GM21529 (cell line): Measurements from ENCODE around the gene MBOAT2.
"Not testable (repeated sequence)": the region's sequence is repeated elsewhere in the genome, so short reads cannot be mapped to it uniquely, and the experiment has no call there.

ENCODE experiments used
- ATAC-seq: cut with Tn5 transposase; IDR thresholded peaks from one replicate; pipeline ENCODE4 v1.9.1; 2021; ENCODE audit not compliant: unreplicated experiment

Gene MBOAT2

DNA sequence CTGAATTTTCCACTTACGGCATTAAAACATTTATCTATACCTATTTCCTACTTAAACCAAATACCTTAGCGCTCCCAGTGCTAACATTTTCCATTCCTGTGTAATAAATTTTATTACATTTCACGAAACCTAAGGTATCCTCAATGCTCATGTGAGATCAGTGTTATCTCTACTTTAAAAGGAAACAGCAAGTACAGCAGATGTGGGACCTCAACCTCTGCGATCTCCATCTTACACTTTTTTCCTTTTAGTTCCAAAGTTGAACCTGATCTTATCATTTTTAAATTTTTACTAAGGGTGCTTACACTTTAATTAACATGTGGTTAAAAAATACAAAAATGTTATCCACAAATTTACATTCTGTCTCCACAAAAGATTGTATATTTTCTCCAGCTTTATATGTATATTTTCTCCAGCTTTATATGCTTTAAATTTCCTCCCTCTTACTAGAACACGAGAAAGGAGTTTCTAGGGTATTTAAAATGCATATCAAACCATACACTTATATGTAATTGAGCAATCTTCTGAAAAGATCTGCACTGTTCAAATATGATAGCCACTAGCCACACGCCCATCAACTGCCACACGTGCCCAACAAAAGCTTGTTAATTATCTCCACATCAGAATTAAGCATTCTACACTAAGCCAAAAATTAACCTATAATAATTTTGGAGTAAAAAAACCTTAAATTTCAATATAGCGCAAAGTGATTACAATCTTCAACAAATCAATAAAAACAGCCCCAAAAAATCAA is 38.1 kb downstream of the MBOAT2 start:
- ATAC-seq, result no peak

DNA sequence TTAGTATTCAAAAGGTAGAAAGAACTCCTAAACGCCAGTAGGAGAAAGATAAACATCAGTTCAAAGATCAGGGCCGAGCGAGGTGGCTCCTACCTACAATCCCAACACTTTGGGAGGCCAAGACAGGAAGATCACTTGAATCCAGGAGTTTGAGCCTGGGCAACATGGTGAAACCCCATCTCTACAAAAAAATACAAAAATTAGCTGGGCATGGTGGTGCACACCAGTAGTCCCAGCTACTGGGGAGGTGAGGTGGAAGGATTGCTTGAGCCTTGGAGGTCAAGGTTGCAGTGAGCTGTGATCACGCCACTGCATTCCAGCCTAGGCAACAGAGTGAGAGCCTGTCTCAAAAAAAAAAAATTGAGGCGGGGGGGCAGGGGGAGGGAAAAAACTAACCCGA is 40.6 kb downstream of the MBOAT2 start:
- ATAC-seq, result no peak

DNA sequence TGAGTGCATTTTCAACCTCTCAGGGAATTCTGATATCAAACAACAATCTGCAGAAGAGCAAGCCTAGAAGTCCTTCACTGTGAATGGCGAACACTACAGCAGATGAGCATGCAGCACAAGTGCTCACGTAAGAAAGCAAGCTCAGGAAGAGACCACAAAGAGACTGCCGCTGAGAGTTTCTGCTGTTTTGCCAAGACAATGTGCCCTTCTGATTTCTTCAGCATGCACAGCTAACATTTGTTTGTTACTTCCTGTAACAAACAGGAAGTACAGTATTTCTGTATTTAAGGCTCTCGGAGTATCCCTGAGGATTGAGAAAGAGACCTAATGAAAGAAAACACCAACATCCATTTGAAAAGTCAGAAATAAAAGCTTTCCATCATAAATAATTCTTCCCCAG is 45.9 kb downstream of the MBOAT2 start:
- ATAC-seq, result no peak

DNA sequence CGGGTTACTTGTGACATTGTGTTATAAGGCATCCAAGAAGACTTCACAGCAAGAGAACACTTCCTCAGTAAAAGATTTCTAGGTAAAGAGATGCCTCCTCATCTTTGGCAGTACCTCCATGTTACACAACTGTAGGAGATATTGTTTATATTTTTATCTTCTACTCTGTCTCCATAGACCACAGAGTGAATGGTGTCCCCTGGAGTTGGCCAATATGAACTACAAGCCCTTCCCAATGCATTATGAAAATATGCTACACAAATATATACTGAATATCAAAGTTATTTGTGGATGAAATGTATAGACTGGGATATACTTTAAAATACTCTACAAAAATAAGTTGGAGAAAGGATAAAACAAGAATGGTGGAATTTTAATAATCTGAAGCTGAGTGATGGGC is 46.7 kb downstream of the MBOAT2 start:
- no peak for ATAC-seq

DNA sequence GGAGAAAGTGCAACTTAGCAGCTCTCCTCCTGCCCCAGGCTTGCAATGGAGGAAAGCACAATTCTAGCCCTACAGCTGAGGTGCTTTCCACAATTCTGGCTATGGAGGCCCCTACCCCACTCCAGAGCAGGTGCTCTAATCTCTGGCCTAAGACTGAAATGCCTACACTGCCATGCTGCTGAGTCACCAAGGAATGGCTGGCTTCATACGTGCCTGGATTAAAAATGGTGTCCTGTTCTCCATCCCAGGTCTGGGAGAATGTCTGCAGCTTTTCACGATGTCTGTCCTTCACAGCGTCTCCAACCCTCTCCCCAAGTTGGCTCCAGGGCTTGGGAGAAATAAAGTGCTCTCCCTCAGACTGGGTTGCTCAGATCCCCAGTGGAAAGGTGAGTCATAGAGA is 48.5 kb downstream of the MBOAT2 start:
- ATAC-seq, result no peak

DNA sequence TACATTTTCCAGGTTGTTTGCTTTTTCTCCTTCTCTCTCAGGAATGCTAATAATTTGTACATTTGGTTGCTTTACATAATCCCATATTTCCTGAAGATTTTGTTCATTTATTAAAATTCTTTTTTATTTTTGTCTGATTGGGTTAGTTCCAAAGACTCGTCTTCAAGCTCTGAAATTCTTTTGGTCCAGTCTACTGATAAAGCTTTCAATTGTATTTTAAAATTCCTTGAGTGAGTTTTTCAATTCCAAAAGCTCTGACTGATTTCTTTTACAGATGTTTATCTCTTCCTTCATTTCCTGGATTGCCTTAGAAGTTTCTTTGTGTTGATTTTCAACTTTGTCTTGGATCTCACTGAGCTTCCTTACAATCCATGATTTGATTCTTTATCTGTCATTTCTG is 50.0 kb downstream of the MBOAT2 start:
- ATAC-seq, result no peak

DNA sequence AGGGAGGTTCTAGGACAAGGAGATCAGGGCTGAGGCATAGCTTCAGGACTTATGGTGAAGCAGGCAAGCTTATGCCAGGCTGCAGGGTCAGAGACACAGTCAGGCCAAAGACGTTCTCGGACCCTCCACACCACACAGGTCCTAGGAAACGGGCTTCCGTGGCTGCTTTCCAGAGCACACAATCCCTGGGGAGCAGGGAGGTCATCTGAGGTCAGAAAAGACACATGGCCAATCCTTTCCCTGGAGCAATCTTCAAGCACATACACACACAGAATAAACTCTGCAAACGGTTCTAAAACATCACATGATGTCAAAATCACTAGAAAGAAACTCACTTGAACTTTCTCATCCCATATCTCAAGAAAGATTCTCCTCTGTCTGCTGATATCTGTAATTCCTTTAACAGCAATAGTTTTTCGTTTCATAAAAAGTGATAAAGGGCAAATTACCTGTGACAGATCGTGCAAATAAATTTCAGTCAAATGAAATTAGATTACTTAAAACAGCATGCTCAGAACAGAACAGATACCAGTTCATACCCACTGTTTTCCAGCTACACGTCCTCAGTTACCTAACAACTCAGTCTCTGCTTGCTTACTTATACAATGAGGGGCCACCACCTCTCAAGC is 63.9 kb downstream of the MBOAT2 start:
- no peak for ATAC-seq

DNA sequence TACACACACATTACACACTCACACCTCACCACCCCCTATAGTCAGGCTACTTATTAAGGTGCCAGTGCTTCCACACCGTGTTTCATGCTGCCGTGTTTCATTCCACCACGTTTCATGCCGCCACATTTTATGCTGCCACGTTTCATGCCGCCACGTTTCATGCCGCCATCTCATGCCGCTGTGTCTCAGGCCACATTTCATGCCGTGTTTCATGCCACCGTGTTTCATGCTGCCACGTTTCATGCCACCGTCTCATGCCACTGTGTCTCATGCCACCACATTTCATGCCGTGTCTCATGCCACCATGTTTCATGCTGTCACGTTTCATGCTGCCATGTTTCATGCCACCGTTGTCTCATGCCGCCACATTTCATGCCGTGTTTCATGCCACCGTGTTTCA is 65.1 kb downstream of the MBOAT2 start:
- no peak for ATAC-seq

DNA sequence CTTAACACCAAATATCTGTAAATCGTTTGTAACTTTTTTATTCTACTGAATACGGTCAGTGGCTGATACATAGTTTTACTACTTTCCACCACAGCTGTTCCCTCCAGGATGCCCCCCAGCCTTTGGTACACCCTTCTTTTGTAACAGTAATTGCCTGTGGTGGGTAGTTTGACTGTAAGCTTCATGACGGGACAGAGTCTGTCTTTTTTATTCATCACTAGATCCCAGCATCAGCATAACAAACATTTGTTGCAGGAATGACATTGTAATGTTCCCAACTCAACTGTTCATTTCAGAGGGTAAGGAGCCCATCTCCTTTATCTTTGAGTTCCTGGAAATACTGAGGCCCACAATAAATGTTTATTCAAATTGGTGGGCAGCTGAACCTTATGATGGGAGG is 67.5 kb downstream of the MBOAT2 start:
- ATAC-seq, result no peak

DNA sequence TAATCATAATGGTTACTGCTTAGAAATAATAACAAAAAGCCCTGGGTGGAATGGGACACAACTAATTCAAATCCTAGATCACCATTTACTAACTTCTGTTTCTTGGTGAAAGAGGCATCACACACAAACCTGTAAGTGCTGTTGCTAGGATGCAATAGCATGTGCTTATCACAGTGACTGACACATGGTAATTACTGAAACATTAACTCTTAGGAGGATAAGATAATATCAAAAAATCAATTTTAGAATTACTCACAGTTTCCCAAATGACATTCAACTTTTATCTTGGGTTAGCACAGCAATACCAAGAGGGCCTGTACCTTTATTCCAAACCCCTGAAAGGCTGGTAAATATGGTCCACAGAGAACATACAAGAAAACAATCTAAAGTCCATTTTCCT is 69.1 kb downstream of the MBOAT2 start:
- ATAC-seq, result no peak

DNA sequence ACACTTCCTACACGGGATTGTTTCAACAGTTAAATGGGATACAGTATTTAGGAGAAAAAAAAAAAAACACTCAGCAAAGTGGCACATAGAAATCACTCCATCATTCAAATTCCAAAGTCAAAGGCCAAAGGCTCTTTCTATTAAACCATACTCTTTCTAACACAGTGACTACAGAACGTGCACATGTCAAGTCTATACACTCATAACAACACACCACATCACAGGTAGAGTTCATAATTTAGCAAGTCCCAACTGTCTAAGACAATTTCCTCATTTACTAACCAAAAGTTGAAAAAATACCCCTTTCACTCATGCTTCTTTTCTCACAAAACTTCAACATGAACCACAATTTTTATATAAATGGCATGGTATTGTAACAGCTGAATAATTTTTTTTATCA is 70.8 kb downstream of the MBOAT2 start:
- no peak for ATAC-seq

DNA sequence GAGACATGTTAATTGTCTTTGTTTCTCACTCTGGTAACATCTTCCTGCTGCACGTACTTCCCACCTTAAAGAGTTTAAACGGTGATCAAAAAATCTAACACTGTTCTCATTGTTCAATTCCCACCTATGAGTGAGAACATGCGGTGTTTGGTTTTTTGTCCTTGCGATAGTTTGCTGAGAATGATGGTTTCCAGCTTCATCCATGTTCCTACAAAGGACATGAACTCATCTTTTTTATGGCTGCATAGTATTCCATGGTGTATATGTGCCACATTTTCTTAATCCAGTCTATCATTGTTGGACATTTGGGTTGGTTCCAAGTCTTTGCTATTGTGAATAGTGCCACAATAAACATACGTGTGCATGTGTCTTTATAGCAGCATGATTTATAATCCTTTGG is 73.3 kb downstream of the MBOAT2 start:
- not testable (repeated sequence) for ATAC-seq

DNA sequence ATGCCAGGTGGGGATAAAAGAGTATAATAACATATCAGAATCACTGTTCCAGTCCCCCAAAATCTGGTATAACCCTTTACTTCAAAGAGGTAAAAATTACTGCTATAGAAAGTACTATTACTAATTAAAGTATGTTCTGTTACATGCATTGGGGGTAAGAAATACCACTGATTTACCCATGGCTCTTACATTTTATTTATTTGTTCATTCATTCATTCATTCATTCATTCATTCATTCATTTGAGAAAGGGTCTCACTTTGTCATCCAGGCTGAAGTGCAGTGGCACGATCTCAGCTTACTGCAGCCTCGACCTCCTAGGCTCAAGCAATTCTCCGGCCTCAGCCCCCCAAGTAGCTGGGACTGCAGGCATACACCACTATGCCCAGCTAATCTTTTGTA is 74.4 kb downstream of the MBOAT2 start:
- ATAC-seq, result no peak

DNA sequence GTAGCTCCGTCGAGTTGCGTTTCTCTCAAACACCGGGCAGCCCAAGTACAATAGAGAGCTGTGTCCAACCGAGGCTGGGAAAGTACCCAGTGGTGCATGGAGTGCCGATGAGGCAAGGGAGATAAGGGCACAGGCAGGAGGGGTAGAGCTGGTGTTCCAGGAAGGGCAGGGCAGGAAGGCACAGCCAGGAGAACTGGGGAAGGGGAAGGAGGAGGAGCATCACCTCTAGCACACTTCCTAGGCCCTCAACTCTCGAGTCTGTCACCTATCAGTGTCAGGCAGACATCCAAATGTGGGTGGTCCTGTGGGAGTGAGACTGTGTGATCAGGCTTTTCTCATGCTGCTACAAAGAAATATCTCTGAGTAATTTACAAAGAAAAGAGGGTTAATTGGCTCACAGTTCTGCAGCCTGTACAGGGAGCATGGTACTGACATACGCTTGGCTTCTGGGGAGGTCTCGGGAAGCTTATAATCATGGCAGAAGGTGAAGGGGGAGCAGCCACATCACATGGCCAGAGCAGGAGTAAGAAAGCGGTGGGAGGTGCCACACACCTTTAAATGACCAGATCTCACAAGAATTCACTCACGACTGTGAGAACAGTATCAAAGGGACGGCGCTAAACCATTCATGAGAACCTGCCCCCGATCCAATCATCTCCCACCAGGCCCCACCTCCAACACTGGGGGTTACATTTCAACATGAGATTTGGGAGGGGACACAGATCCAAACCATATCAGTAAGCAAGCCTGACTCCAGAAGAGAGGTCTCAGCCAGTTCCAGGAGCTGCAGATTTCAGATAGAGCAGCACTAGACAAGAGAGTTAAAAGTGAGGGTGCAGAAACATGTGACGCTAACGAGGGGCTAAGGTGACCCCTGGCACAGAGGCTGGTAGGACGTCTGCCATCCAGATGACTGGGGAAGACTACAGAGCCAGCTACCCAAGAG is 75.7 kb downstream of the MBOAT2 start:
- no peak for ATAC-seq

DNA sequence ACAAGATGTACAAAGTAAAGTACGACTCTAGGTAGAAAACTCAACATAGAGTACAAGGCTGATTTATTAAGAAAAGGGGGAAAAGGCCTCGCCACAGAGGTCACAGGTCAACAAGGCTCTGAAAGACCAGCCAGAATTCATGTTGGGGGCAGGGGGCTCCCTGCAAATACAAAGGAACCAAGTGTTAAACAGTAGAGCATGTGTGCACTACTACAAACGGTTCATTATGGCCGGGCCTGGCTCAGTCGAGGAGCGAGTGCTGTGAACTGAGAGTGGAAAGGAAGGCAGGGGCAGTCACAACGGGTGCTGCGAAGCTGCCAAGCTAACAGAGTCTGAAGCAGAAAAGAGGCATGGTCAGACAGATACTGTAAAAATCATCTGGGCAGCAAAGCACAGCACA is 77.1 kb downstream of the MBOAT2 start:
- no peak for ATAC-seq

DNA sequence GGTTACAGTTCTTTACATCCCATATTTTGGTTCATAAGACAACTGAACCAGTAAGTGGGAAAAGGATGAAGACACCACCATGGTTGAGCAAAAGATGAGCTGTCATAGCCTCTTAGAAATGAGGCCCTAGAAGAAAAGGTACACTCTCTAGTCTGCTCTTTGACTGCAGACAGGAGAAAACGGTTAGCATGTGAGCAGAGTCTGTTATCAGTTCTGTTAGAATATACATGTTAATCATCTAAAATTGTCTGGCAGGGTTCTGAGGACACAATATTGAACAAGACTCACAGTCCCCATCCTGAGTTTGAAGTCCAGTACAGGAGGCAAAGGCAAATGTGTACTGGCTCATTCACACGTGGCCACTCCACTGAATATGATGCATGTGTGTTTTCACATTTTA is 78.1 kb downstream of the MBOAT2 start:
- ATAC-seq, result no peak

DNA sequence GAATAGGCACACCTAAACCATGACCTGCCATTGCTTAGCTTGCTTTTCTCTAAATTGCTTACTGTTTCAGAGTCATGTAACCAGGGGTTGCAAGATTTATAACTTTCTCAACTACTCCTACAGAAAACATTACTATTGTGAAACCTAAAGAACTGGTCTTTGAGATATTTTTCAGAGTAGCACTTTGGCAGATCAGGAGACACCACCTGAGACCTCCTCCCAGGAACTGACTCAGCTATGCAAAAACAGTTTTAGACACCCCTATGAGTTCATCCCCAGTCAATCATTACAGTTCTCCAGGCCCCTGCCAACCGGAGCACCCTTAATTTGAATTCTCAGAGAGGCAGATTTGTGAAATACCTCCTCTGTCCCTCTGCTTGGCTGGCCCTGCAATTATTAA is 80.3 kb downstream of the MBOAT2 start:
- ATAC-seq, result no peak

DNA sequence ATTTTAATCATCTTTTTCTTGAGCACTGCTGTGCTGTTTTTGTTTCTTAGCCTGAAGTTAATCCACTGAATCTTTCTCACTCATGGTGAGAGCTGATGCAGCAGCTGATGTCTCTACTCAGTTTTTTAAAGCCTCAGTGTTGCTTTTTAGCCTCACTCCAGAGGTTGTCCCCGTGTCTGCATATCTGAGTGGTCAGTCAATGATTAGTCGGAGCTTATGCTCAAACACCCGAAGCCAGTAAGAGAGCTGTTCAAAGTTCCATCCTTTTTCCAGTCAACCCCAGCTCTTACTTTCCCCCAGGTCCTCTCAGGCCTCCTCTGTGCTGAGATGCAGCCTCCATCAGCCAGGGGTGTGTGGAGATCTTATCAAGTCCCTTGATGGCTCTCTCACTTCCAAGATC is 81.1 kb downstream of the MBOAT2 start:
- no peak for ATAC-seq

DNA sequence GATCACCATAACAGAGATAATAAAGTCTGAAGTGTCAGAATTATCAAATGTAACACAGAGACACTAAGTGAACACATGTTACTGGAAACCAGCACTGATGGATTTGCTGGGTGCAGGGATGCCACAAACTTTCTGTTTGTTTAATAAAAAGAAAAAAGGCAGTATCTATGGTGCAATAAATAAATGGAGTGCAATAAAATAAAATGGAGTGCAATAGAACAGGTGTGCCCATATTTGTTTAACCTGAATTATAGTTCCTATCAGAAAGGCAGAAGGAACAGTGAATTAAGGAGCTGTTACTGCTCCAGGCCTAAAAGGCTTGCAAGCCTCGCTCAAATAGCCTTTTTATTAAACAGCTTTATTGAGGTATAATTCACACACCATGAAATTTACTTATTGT is 85.1 kb downstream of the MBOAT2 start:
- no peak for ATAC-seq

DNA sequence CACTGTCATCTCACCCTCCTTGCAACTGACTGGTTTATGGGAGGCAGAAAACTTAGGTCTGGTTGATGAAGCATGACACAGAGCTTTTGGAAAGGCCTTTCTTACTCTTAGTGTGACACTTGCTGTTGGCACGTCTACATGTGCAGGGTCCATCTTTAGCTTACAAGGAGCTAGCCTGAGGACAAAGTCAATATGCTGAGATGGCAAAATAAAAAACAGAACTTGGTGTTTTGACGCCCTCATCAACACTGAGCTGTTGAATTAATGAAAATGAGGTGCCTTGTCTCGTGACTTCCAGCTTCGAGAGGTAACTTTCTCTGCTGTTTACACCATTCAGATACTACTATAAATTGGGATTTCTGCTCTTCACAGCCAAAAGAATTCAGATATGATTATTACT is 87.5 kb downstream of the MBOAT2 start:
- no peak for ATAC-seq

DNA sequence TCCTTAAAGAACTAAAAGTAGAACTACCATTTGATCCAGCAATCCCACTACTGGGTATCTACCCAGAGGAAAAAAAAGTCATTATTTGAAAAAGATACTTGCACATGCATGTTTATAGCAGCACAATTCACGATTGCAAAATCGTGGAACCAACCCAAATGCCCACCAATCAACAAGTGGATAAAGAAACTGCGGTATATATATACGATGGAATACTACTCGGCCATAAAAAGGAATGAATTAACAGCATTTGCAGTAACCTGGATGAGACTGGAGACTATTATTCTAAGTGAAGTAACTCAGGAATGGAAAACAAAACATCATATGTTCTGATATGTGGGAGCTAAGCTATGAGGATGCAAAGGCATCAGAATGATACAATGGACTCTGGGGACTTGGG is 89.7 kb downstream of the MBOAT2 start:
- ATAC-seq, result not testable (repeated sequence)

DNA sequence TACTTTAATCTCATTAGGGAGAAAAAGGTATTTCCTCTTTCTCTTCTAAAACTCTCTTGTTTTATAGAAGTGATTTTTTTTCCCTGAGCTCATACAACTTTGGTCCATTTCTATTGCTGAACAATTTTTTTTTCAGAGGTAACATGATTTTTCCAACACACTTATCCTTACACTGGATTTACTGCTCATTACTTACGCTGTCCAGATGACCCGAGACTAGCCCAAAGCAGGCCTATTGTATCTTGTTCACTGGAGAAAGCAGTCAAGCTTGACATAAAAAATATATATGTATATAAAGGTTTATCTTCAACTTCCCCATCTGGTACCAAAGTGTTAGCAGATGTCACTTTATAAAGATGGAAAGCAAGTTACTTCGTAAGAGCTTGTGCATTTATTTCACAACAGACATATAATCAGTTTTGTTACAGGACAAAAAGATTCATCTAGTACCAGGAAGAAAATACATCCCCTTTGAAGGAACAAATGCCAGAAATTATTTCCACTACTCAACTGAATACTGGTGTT is 95.7 kb downstream of the MBOAT2 start:
- ATAC-seq, result no peak
